Stimulated activated CD8-positive, alpha-beta memory T cell treated with anti-CD3 and anti-CD28 coated beads, Interleukin-2, amount 100 ng/mL, for 1 hour (primary cell): ENCODE data around the gene PSMB7.

Experiments used
- DNase-seq, 2 donors: peaks; one replicate each; pipeline ENCODE4 v3.0.0-alpha.2; 2020; ENCODE audit warnings: low read depth in 2 of 2

The PSMB7 gene

GRCh38 chr9:124411514-124412227 is 3.6 kb downstream of the PSMB7 start:
- DNase-seq, result no peak

- DNase-seq, result no peak
Observed at GRCh38 chr9:124410321-124410913, 4.8 kb downstream of the PSMB7 start.

GRCh38 chr9:124409410-124409809 is 5.8 kb downstream of the PSMB7 start:
- no peak for DNase-seq

- DNase-seq, result no peak
Observed at GRCh38 chr9:124403246-124403645, 12.0 kb downstream of the PSMB7 start.

- DNase-seq, result no peak
Observed at GRCh38 chr9:124399968-124400940, 15.0 kb downstream of the PSMB7 start.

- DNase-seq, result no peak
Observed at GRCh38 chr9:124399323-124399967, 15.8 kb downstream of the PSMB7 start.

GRCh38 chr9:124398191-124398935 is 16.9 kb downstream of the PSMB7 start:
- no peak for DNase-seq

- no peak for DNase-seq
Observed at GRCh38 chr9:124395826-124396225, 19.4 kb downstream of the PSMB7 start.

- DNase-seq, result no peak
Observed at GRCh38 chr9:124394596-124394995, 20.6 kb downstream of the PSMB7 start.

- no peak for DNase-seq
Observed at GRCh38 chr9:124394167-124394566, 21.1 kb downstream of the PSMB7 start.

GRCh38 chr9:124392871-124393460 is 22.3 kb downstream of the PSMB7 start:
- DNase-seq, result no peak

GRCh38 chr9:124392254-124392870 is 22.9 kb downstream of the PSMB7 start:
- no peak for DNase-seq

GRCh38 chr9:124390794-124391658 is 24.2 kb downstream of the PSMB7 start:
- no peak for DNase-seq

- no peak for DNase-seq
Observed at GRCh38 chr9:124389146-124389939, 25.9 kb downstream of the PSMB7 start.

GRCh38 chr9:124388275-124389048 is 26.8 kb downstream of the PSMB7 start:
- no peak for DNase-seq

GRCh38 chr9:124386201-124386600 is 29.0 kb downstream of the PSMB7 start:
- DNase-seq, result no peak

GRCh38 chr9:124385623-124386022 is 29.6 kb downstream of the PSMB7 start:
- DNase-seq, result no peak

GRCh38 chr9:124384846-124385245 is 30.4 kb downstream of the PSMB7 start:
- DNase-seq, result no peak
